Fibroblast of mammary gland (primary cell): ENCODE data around the gene SDS.

Source experiments
- DNase-seq: peaks from one replicate; pipeline ENCODE4 v3.0.0-alpha.2; 2010; ENCODE audit warnings: low read depth
- H3K4me3 ChIP-seq: 2 replicates; pipeline ENCODE4 v1.5.1; 2011; ENCODE audit warnings: low read depth, mild to moderate bottlenecking, low read length, moderate library complexity; ENCODE audit not compliant: control insufficient read depth
- CTCF ChIP-seq: conservative IDR thresholded peaks from 2 replicates; pipeline ENCODE4 v1.5.1; 2011; ENCODE audit warnings: low read depth, low read length, inconsistent platforms; ENCODE audit not compliant: control insufficient read depth, insufficient read depth

Gene SDS

GRCh38 chr12:113403435-113404415 lies at the start of gene SDS:
SDS (minus strand) TSS chr12:113403887; CDS start chr12:113399708, 4,179 bp downstream.
- TF ChIP-seq CTCF, result no peak
- no peak within 1 kb of the TSS for H3K4me3 ChIP-seq
- peak; percentile 39 for DNase-seq

GRCh38 chr12:113453330-113453729 lies 49.6 kb upstream of the SDS start:
- no peak overlapping the region for H3K4me3 ChIP-seq
- TF ChIP-seq CTCF, result no peak
- no peak for DNase-seq

GRCh38 chr12:113452458-113452857 lies 48.8 kb upstream of the SDS start:
- no peak for DNase-seq
- H3K4me3 ChIP-seq, result no peak overlapping the region
- no peak for TF ChIP-seq CTCF

- no peak for DNase-seq
- no peak overlapping the region for H3K4me3 ChIP-seq
- TF ChIP-seq CTCF, result no peak
Observed at GRCh38 chr12:113449839-113450238, 46.2 kb upstream of the SDS start.

- DNase-seq, result no peak
- H3K4me3 ChIP-seq, result no peak overlapping the region
Observed at GRCh38 chr12:113449299-113449698, 45.6 kb upstream of the SDS start.

GRCh38 chr12:113448873-113449272 lies 45.2 kb upstream of the SDS start:
- no peak overlapping the region for H3K4me3 ChIP-seq
- TF ChIP-seq CTCF, result no peak
- DNase-seq, result no peak

More at GRCh38 chr12:113449299-113449698, 45.6 kb upstream of the SDS start:
- TF ChIP-seq CTCF, result no peak
